Right lobe of liver (tissue), 6 donors: ENCODE measurements around the gene SF3B4. TPM values are rescaled to one million over a fixed set of nuclear protein-coding genes. Genes with fewer than 3 reads are reported as not detected.
A peak's percentile ranks its signal among the peaks of the same experiment; 100 is the strongest.

ENCODE experiments used
- ATAC-seq, 4 donors: fragments of 200-7000 bp; cut with Tn5 transposase; one replicate each; pipeline ENCODE4 v1.9.1; 2020; ENCODE audit warnings: mild to moderate bottlenecking in 4 of 4, moderate library complexity in 4 of 4
- DNase-seq, 3 donors: peaks; one replicate each; pipeline ENCODE4 v3.0.0-alpha.2; 2020
- H3K27ac ChIP-seq, 3 donors: fragments of 200-600 bp; one replicate each; pipeline ENCODE4 v1.8.0; 2022
- H3K27me3 ChIP-seq, 2 donors: fragments of 200-600 bp; one replicate each; pipeline ENCODE4 v1.8.0; 2022
- H3K36me3 ChIP-seq, 4 donors: fragments of 200-600 bp; sonication (generic) in 1 of 4; one replicate each; pipeline versions ENCODE4 v1.5.1 to v1.8.0; 2017 to 2022; ENCODE audit warnings: control low read depth in 1 of 4
- H3K4me1 ChIP-seq, 4 donors: fragments of 200-600 bp; sonication (generic) in 1 of 4; one replicate each; pipeline versions ENCODE4 v1.5.1 to v1.8.0; 2017 to 2022; ENCODE audit warnings: control low read depth in 1 of 4
- H3K4me3 ChIP-seq, 3 donors: fragments of 200-600 bp; one replicate each; pipeline ENCODE4 v1.8.0; 2022
- H3K9me3 ChIP-seq, 4 donors: fragments of 200-600 bp; sonication (generic) in 1 of 4; one replicate each; pipeline versions ENCODE4 v1.5.1 to v1.8.0; 2017 to 2022; ENCODE audit warnings: control low read depth in 1 of 4
- CTCF ChIP-seq, 4 donors: fragments of 200-600 bp in 3 of 4; fragments of 450-650 bp in 1 of 4; IDR thresholded peaks; one replicate each; pipeline versions ENCODE4 v1.5.1 to v1.8.0; 2016 to 2022; ENCODE audit warnings: antibody characterized with exemption in 4 of 4, mild to moderate bottlenecking in 2 of 4
- POLR2A ChIP-seq: fragments of 450-650 bp; IDR thresholded peaks from one replicate; pipeline ENCODE4 v1.6.1; 2017; ENCODE audit warnings: antibody characterized with exemption, mild to moderate bottlenecking
- WGBS: methylation state at CpG from one replicate; pipeline ENCODE4 v1.1.6; 2018; ENCODE audit warnings: low coverage, low lambda C conversion rate; ENCODE audit not compliant: insufficient coverage; ENCODE audit errors: missing lambda C conversion rate; 5-methylcytosine and 5-hydroxymethylcytosine counted together
- intact Hi-C, 2 donors: fragments of 100-400 bp; cut with DNase I; formaldehyde crosslinking; loops; one replicate each; pipeline versions ENCODE4 v1.11.2 to v1.14.1; 2022
- total RNA-seq, 6 experiments: library from RNA; depleted of rRNA in 2 of 6; stranded (reverse); fragments of >200 nt in 2 of 6; fragmentation: NEBNext Ultra II Directional in 3 of 6; extraction: Animal tissue kit (Norgen Biotek cat#: 25700) in 3 of 6; gene quantifications; one replicate each; pipeline versions ENCODE4 v1.1.0 to v1.2.4, GENCODE V29; 2016 to 2023
- donor health status: DM: no; HTN: yes; CAD: no.
- donor health status: DM: no; HTN: no; CAD: no.
- donor health status: DM: no; HTN: no; CAD: no.
- donor health status: DM: no; HTN: yes; CAD: no.
- donor health status: DM: no; HTN: yes; CAD: no.

The SF3B4 gene
- total RNA-seq, 6 experiments from 2014 or later = 8.2 to 18.5 (median 12.2) TPM

- ATAC-seq (no peak), DNase-seq (no peak)
- Histone ChIP-seq H3K4me1 (peaks cover 0 to 9% (median 3%) of the 10 kb centered on the region in 4 donors), H3K4me3 (no peak overlapping the region), H3K9me3 (no peaks in the 10 kb centered on the region), H3K36me3 (no peaks in the 10 kb centered on the region), H3K27me3 (no peaks in the 10 kb centered on the region), H3K27ac (no peak overlapping the region)
- 89% methylated on average over 3 of the region's 8 CpGs for WGBS
- intact Hi-C loops = no loop called here
- TF ChIP-seq POLR2A = no peak
- no peak for TF ChIP-seq CTCF (IDR thresholded peaks at IDR 0.05)
Observed at GRCh38 chr1:149932474-149932873, 4.9 kb upstream of the SF3B4 start.

GRCh38 chr1:149931212-149931790 is 3.7 kb upstream of the SF3B4 start:
- Histone ChIP-seq H3K27ac (no peak overlapping the region), H3K9me3 (no peaks in the 10 kb centered on the region), H3K36me3 (peaks cover 0 to 1% (median 0%) of the 10 kb centered on the region in 4 donors), H3K4me1 (peaks cover 0 to 13% (median 5%) of the 10 kb centered on the region in 4 donors), H3K4me3 (no peak overlapping the region), H3K27me3 (no peaks in the 10 kb centered on the region)
- no peak for DNase-seq
- intact Hi-C loops = no loop called here
- TF ChIP-seq CTCF (IDR thresholded peaks at IDR 0.05) = no peak
- 81% methylated on average over 11 of the region's 13 CpGs for WGBS
- no peak for ATAC-seq

GRCh38 chr1:149929856-149930255 is 2.3 kb upstream of the SF3B4 start:
- 73% methylated on average over 2 of the region's 2 CpGs for WGBS
- peaks cover under 1 to 16% (median 8%) of the 10 kb centered on the region in 4 donors for H3K36me3 ChIP-seq
- H3K4me1 ChIP-seq = peaks cover 0 to 10% (median 3%) of the 10 kb centered on the region in 4 donors
- intact Hi-C loops = no loop called here
- ATAC-seq (no peak), DNase-seq (no peak)
- H3K27me3 ChIP-seq = no peaks in the 10 kb centered on the region
- TF ChIP-seq CTCF (IDR thresholded peaks at IDR 0.05) = no peak
- no peak for TF ChIP-seq POLR2A
- H3K27ac ChIP-seq = no peak overlapping the region
- H3K9me3 ChIP-seq = no peaks in the 10 kb centered on the region
- no peak overlapping the region for H3K4me3 ChIP-seq

GRCh38 chr1:149928401-149928724 is 760 bp upstream of the SF3B4 start:
- peak overlapping the region; percentile 89 to 99 (median 93) for H3K27ac ChIP-seq
- H3K27me3 ChIP-seq = no peaks in the 10 kb centered on the region
- WGBS = 0% methylated on average over 1 of the region's 1 CpG
- ATAC-seq (no peak), DNase-seq (no peak)
- TF ChIP-seq POLR2A = no peak
- no peak for TF ChIP-seq CTCF (IDR thresholded peaks at IDR 0.05)
- H3K4me1 ChIP-seq = peaks cover 0 to 10% (median 3%) of the 10 kb centered on the region in 4 donors
- intact Hi-C loops = no loop called here
- peak overlapping the region; percentile 76 to 94 (median 91) for H3K4me3 ChIP-seq
- peaks cover 16 to 31% (median 23%) of the 10 kb centered on the region in 4 donors for H3K36me3 ChIP-seq
- no peaks in the 10 kb centered on the region for H3K9me3 ChIP-seq
